ENCODE results near the gene HS3ST4. TPM values are rescaled to one million over a fixed set of nuclear protein-coding genes. Genes with fewer than 3 reads are reported as not detected.

Gene HS3ST4
- total RNA-seq, 4 donors from 2014 or later = 0.49 to 1.4 (median 0.64) TPM; not detected in 1

DNA sequence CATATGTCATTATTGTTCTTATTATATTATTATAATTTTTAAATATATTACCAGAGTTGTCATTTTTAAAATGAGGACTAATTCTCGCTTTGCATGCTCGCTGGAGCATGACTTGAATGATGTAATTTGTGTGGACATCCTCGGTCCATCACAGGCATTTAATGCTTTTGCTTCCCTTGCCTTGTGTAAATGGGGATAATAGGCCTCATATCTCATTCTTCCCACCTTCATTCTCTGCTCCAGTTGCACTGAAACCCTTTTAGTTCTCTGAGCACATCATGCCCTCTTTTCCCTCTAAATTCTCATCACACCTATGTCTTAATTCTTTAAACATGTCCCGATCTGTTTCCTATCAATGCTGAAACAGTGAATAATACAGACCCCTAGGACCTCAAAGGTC, 285.4 kb downstream of the HS3ST4 start:
- no peaks in the 10 kb centered on the region for H3K4me1 ChIP-seq
- no peak for TF ChIP-seq POLR2A (IDR thresholded peaks at IDR 0.05)
- TF ChIP-seq EP300 (IDR thresholded peaks at IDR 0.05) = no peak
- no peak for TF ChIP-seq POLR2AphosphoS5 (IDR thresholded peaks at IDR 0.05)
- TF ChIP-seq, protein P1, sequence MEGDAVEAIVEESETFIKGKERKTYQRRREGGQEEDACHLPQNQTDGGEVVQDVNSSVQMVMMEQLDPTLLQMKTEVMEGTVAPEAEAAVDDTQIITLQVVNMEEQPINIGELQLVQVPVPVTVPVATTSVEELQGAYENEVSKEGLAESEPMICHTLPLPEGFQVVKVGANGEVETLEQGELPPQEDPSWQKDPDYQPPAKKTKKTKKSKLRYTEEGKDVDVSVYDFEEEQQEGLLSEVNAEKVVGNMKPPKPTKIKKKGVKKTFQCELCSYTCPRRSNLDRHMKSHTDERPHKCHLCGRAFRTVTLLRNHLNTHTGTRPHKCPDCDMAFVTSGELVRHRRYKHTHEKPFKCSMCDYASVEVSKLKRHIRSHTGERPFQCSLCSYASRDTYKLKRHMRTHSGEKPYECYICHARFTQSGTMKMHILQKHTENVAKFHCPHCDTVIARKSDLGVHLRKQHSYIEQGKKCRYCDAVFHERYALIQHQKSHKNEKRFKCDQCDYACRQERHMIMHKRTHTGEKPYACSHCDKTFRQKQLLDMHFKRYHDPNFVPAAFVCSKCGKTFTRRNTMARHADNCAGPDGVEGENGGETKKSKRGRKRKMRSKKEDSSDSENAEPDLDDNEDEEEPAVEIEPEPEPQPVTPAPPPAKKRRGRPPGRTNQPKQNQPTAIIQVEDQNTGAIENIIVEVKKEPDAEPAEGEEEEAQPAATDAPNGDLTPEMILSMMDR (IDR thresholded peaks at IDR 0.05) = no peak
- no peak overlapping the region for H3K4me3 ChIP-seq
- H3K27me3 ChIP-seq = no peaks in the 10 kb centered on the region
- H3K9me3 ChIP-seq = no peaks in the 10 kb centered on the region
- no peak overlapping the region for H3K27ac ChIP-seq
- no peaks in the 10 kb centered on the region for H3K36me3 ChIP-seq
- WGBS = 89% methylated on average over 4 of the region's 4 CpGs
- DNase-seq (ENCODE audit: low spot score in 2 of 2) = no peak

DNA sequence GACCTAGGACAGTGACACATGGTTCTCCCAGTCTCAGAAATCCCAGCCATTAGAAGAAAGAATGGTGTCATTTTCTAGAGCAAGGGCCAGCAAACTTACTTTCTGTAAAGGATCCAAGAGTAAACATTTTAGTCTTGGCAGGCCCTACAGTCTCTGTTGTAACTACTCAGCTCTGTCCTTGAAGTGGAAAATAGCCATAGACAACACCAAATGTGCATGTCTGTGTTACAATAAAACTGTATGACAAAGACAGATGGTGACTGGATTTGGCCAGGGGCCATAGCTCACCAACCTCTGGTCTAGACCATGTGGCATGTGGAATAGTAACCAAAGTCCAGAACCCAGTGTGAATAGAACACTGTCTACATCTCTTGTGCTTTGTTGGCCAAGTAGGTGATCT, 286.5 kb downstream of the HS3ST4 start:
- no peak for DNase-seq (ENCODE audit: low spot score in 2 of 2)

DNA sequence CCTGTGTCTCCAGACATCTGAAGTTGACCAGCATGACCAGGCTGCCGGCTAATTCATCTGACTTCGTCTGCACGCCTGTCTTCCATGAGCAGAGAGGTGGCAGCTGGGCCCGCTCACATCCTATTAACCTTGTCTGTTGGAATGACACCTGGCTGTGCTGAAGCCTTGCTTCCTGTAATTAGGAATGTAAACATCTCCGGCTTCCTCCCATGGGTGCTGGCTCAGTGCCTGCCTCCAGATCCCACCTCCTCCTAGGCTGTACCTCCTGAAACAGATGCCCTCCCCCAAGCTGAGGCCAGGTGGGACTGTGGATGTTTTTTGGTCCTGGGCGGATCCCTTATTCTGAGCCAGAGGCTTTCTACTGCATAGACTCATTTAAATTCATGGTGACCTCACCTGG, 296.3 kb downstream of the HS3ST4 start:
- TF ChIP-seq POLR2AphosphoS5 (IDR thresholded peaks at IDR 0.05) = no peak
- no peak for TF ChIP-seq POLR2A (IDR thresholded peaks at IDR 0.05)
- no peak for TF ChIP-seq EP300 (IDR thresholded peaks at IDR 0.05)
- TF ChIP-seq, protein P1 (IDR thresholded peaks at IDR 0.05) = no peak
- Histone ChIP-seq H3K36me3 (no peaks in the 10 kb centered on the region), H3K9me3 (no peaks in the 10 kb centered on the region), H3K4me3 (no peak overlapping the region), H3K27me3 (no peaks in the 10 kb centered on the region), H3K4me1 (no peaks in the 10 kb centered on the region), H3K27ac (no peak overlapping the region)
- no peak for DNase-seq (ENCODE audit: low spot score in 2 of 2)
- WGBS = 58% methylated on average over 6 of the region's 6 CpGs

More for the DNA sequence above, 286.5 kb downstream of the HS3ST4 start:
- no peak for TF ChIP-seq POLR2AphosphoS5 (IDR thresholded peaks at IDR 0.05)
- no peak for TF ChIP-seq EP300 (IDR thresholded peaks at IDR 0.05)
- TF ChIP-seq, protein P1 (IDR thresholded peaks at IDR 0.05) = no peak
- no peak for TF ChIP-seq POLR2A (IDR thresholded peaks at IDR 0.05)
- Histone ChIP-seq H3K27ac (no peak overlapping the region), H3K9me3 (no peaks in the 10 kb centered on the region), H3K27me3 (no peaks in the 10 kb centered on the region), H3K4me3 (no peak overlapping the region), H3K4me1 (no peaks in the 10 kb centered on the region), H3K36me3 (no peaks in the 10 kb centered on the region)

DNA sequence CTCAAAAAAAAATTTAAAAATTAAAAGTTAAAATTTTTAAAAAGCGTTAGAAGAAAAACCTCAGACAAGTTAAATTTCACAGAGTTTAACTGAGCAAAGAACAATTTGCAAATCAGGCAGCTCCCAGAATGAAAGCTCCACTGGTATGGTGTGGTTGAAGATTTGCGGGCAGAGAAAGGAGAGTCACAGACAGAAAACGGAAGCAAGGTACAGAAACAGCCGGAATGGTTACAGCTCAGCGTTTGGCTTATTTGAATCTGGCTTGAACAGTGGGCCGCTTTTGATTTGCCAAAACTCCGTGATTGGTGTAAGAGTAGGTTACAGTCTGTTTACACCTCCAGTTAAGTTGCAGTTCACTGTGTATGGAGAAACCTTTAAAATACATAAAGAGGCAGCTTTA, 297.1 kb downstream of the HS3ST4 start:
- Histone ChIP-seq H3K27me3 (no peaks in the 10 kb centered on the region), H3K4me3 (no peak overlapping the region), H3K9me3 (no peaks in the 10 kb centered on the region), H3K27ac (no peak overlapping the region), H3K36me3 (no peaks in the 10 kb centered on the region), H3K4me1 (no peaks in the 10 kb centered on the region)
- 78% methylated on average over 7 of the region's 7 CpGs for WGBS
- TF ChIP-seq, protein P1 (IDR thresholded peaks at IDR 0.05) = no peak
- TF ChIP-seq POLR2AphosphoS5 (IDR thresholded peaks at IDR 0.05) = no peak
- TF ChIP-seq POLR2A (IDR thresholded peaks at IDR 0.05) = no peak
- TF ChIP-seq EP300 (IDR thresholded peaks at IDR 0.05) = no peak
- DNase-seq (ENCODE audit: low spot score in 2 of 2) = no peak

DNA sequence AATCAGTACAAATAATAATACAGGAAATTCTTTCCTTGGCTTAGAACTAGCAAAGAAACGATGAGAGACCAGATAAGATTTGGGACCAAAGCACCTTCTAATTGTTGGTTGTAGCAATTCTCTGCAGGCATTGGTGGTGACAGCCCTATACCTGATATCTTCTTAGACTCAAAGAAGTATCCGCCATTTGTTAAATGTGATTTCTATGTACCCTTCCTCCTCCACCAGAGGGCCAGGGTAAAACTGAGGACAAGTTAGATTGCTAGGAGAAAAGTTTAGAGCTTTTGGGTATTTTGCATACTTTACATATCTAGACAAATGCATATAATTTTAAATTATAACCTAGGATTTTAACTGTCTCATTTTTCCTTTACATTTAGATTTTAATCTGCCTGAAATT, 304.3 kb downstream of the HS3ST4 start:
- WGBS = 79% methylated on average over 2 of the region's 2 CpGs
- no peak for TF ChIP-seq POLR2A (IDR thresholded peaks at IDR 0.05)
- TF ChIP-seq EP300 (IDR thresholded peaks at IDR 0.05) = no peak
- TF ChIP-seq POLR2AphosphoS5 (IDR thresholded peaks at IDR 0.05) = no peak
- Histone ChIP-seq H3K27me3 (no peaks in the 10 kb centered on the region), H3K27ac (no peak overlapping the region), H3K36me3 (no peaks in the 10 kb centered on the region), H3K4me3 (no peak overlapping the region), H3K4me1 (no peaks in the 10 kb centered on the region), H3K9me3 (peaks cover 5% of the 10 kb centered on the region)
- no peak for DNase-seq (ENCODE audit: low spot score in 2 of 2)

DNA sequence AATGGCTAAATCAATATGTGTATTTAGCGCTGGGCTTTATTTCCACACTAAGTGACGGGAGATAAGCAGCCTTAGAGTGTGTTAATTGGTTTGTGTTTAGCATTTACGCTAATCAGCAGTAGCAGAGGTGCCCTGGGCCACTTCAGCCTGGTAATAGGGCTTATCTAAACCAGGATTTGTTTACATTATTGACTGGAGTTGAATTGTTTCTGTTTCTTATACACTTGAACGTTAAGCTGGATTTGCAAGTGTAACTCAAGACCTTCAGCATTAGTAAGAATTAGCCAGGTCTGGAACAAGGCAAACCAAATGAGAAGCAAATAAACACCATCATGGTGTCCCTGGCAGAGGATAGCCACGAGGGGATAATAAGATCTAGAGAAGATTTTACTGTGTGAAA, 313.6 kb downstream of the HS3ST4 start:
- Histone ChIP-seq H3K4me1 (no peaks in the 10 kb centered on the region), H3K36me3 (no peaks in the 10 kb centered on the region), H3K27ac (no peak overlapping the region), H3K9me3 (peaks cover 5% of the 10 kb centered on the region), H3K27me3 (no peaks in the 10 kb centered on the region), H3K4me3 (no peak overlapping the region)
- TF ChIP-seq EP300 (IDR thresholded peaks at IDR 0.05) = no peak
- no peak for TF ChIP-seq POLR2A (IDR thresholded peaks at IDR 0.05)
- TF ChIP-seq POLR2AphosphoS5 (IDR thresholded peaks at IDR 0.05) = no peak
- TF ChIP-seq, protein P1 (IDR thresholded peaks at IDR 0.05) = no peak
- DNase-seq (ENCODE audit: low spot score in 2 of 2) = no peak
- WGBS = 66% methylated on average over 5 of the region's 5 CpGs

Measured in suprapubic skin (tissue), 4 donors.